T-helper 9 cell (primary cell): ENCODE data around the gene SP8.

Experiments
- DNase-seq: peaks from one replicate; pipeline ENCODE4 v3.0.0-alpha.2; 2020

The SP8 gene

DNA sequence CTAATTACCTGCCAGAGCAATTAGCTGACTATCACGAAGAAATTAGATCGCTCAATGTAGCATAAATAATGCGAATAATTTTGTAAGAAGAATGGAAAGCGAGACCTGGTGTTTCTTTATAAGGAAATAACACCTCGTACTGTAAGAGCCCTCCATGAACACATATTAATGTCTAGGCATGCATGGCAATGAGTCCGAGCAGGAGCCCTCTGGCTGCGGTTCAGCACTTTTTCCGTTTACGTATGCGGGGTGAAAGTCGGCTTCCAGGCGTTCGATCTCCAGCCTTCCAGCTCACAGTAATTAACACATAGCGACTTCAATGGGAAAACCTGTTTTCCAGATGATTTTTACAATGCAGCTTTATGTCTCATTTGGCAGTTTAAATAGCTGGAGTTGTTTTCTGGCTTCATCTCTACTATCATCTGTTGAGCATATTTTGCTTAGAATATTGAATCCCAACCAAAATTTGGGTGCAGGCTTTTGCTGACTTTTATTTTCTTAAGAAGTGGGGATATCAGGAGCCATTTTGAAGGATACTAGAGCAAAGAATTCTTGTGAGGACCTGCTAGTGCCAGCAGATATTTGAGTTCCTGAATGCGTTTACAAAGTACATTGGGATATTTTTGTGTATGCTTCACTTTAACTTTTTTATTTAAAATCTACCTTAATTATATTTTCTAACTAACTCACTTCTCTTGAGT is 7.2 kb upstream of the SP8 start:
- no peak for DNase-seq

- DNase-seq, result no peak
Measured at GRCh38 chr7:20793248-20793647, 6.6 kb upstream of the SP8 start.

DNA sequence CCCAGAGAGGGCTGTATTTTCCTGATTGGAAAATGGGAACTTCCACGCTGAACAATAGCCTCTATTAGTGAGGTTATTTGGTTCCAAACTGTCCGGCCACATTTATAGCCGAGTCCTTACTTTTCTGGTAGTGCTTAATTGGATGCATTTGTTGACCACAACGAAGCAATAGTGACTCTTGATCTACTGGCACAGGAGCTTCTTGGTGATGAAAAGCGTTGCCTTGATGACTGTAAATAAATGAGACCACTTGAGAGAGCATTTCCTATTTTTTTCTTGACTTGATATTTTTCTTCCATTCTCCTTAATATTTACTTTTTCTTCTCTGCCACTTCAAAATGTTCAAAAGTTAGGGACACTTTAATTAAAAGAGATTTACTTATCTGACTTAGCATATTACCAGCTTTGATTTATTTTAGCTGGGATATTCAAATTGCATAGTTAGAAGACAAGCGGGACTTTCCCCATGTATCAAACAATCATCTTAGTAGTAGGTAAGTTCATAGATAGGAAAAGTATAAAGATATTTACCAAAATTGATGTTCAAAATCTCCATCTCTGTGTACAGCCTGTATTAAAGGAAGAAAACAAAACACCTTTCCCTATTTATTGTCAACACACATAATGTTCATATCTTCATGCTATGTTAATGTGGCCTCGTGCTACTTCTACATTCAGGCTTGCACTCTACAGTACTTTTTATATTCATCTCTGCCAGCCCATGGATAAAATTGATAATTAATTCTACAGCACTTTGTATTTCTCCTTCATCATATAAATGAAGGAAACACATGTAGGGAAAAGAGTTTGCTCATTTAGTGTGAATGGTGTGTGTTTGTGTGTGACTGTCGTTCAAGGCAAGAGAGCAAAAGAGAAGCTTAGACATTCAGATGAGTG is 5.1 kb upstream of the SP8 start:
- DNase-seq, result no peak

- DNase-seq, result no peak
Measured at GRCh38 chr7:20790375-20790774, 3.7 kb upstream of the SP8 start.

GRCh38 chr7:20788420-20788990 is 1.8 kb upstream of the SP8 start:
- no peak for DNase-seq

DNA sequence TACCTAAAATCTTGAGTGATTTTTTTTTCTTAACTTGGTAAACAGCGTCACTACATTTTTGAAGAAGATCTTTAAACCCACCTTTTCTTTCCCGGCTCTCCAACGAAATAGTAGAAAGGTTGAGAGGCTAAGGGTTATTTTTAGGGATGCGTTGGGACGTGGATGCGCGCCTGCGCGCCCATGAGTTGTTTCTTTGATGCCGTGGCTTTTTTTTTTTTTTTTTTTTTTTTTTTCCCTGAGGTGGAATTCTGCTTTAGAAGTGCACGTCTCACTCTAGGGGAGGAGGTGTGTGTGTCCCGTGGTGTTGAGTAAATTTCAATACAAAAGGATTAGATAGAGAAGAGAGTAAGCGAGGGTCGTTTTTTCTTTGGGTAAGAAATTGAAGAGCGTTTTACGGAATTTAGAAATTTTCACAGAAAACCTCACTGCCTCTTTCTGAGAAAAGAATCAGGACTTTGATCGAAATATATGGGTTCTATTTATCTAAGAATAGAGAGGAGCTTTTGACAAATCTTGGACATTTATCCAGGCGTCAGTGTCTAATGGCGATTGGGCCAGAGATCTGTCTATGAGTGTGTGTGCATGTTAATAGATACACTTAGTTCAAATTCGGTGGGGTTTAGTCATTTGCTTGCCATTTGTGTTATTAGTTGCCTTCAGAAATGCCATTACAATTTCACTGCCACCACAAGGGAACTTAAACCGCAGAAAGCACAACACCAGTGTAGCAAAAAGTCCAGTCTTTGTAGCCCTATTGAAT is 1.2 kb upstream of the SP8 start:
- no peak for DNase-seq

- no peak for DNase-seq
Measured at GRCh38 chr7:20786421-20786778, 286 bp downstream of the SP8 start.

DNA sequence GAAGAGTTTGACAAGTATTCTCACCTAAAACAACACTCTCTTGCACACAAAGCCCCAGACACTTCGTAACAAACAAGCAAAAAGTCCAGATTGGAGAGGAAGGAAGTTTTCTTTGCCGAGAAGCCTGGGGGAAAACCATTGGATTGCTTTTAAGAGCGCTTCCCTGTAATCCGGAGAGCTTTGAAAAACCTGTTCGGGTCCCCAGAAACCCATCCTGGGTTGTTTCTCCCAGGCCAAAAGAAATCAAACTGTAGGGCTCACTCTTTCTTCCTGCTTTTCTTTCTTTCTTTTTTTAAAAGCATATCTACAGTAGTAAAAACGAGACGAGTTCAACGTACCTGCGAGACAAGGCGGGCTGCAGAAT is 655 bp downstream of the SP8 start:
- no peak for DNase-seq

DNA sequence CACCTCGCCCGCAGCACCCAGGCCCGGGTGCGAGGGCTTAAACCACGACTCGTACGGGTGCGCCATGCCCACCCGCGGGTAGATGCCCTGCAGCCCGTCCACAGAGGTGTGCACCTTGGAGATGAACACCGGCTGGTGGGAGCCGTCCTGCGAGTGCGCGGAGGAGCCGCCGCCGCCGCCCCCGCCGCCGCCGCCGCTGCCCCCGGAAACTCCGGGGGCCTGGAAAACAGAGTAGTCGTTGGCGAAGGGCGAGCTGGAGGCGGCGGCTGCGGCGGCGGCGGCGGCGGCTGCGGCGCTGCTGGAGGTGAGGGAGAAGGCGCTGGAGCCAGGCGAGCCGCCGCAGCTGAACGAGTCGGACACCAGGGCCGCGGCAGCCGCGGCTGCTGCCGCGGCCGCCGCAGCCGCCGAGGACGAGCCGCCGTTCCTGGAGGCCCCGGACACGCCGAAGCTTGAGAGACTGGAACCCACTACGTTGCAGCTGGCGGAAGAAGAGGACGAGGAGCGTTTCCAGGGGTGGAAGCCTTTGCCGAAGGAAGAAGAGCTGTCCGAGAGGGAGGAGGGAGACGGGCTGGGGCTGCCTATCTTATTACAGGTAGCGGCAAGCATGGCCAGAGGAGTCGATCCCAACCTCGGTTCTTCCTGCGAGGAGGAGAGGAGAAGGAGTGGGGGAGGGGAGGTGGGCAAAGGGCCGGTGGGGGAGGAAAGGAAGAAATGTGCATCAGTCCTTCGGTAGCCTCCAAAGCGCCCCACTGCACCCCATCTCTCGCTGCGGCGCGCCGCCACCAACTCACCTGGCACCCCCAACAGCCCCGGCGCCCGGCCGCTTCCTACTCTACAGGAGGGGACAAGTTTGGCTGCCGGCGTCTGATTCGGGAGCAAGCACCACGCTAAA is 1.3 kb downstream of the SP8 start:
- no peak for DNase-seq

- DNase-seq, result no peak
Measured at GRCh38 chr7:20784388-20785156, 2.1 kb downstream of the SP8 start.

GRCh38 chr7:20783700-20784387 is 2.8 kb downstream of the SP8 start:
- no peak for DNase-seq

GRCh38 chr7:20783125-20783699 is 3.5 kb downstream of the SP8 start:
- no peak for DNase-seq

DNA sequence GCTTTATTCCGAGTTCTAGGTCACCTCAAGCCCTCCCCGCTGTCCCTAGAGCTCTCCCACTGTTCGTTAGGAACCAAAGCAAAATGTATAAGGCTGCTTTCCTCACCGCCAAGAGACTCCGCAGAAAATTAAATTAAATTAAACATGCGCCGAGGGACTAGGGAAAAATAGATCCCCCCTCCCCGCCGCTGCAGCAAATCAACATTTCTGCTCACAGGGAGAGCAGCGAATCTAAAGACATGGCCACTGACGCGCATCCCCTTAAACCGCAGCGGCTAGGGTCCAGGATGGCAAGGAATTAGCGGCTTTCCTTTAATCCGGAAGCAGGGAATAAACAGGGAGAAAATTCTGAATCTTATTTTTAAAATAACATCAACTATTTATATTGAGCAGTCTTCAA is 7.6 kb downstream of the SP8 start:
- no peak for DNase-seq

- no peak for DNase-seq
Measured at GRCh38 chr7:20778063-20778721, 8.5 kb downstream of the SP8 start.

GRCh38 chr7:20777377-20778062 is 9.2 kb downstream of the SP8 start:
- no peak for DNase-seq

- no peak for DNase-seq
Measured at GRCh38 chr7:20776942-20777341, 9.7 kb downstream of the SP8 start.

- no peak for DNase-seq
Measured at GRCh38 chr7:20776214-20776911, 10.3 kb downstream of the SP8 start.

DNA sequence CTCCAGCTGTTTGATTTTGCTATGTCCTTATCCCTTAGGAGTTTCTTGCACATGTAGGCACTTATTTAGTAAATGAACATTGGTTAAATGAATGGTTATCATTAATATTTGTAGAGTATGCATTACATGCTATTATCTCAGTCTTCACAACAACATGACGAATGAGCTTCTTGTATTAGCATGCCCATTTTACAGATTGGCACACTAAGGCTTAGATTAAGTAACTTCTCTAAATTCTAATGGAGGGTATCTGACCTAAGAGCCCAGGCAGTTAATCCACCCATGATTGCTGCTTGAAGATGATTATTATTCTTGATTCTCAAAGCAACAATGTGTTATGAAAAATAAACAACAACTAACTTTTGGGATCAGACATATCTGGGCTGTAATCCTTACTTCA is 32.7 kb downstream of the SP8 start:
- no peak for DNase-seq

DNA sequence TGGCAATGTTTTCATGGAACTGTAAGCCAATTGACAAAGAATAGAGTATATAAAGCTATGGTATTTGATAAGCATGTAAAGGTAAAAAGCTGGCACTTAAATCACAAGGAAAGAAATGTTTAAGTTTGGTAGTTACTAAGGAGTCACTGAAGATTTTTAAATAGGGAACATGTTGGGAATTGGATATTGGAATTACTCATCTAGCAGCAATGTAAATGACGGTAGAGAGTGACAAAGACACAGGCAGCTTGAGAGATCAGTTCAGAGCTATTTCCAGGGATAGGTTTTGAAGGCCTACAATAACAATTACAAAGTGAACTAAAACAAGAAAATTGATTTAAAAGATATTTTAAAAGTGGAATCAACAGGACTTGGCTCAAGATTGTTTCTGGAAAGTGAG is 36.8 kb downstream of the SP8 start:
- DNase-seq, result no peak
